HuH-7 (cell line): ENCODE data around the gene PIWIL4.
"Not testable (repeated sequence)": the region's sequence is repeated elsewhere in the genome, so short reads cannot be mapped to it uniquely, and the experiment has no call there.

Experiments used
- DNase-seq: peaks from one replicate; pipeline ENCODE4 v3.0.0; 2011; ENCODE audit warnings: low spot score

The PIWIL4 gene

GRCh38 chr11:94585399-94585798, 18.2 kb downstream of the PIWIL4 start:
- no peak for DNase-seq

DNA sequence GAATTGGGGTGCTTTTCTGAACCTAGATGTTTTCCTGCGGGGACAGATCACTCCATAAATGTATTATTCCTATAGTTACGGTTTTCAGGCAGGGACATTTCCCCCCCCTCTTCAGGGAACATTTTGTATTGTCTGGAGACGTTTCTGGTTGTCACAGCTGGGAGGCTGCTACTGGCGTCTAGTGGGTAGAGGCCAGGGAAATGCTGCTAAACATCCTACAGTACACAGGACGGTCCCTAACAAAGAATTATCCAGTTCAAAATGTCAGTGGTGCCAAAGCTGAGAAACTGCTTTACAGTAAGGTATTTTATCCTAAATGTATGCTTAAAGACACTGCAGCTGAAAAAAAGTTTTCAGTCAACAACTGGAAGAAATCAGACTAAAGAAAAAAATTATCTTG, 19.4 kb downstream of the PIWIL4 start:
- DNase-seq = no peak

DNA sequence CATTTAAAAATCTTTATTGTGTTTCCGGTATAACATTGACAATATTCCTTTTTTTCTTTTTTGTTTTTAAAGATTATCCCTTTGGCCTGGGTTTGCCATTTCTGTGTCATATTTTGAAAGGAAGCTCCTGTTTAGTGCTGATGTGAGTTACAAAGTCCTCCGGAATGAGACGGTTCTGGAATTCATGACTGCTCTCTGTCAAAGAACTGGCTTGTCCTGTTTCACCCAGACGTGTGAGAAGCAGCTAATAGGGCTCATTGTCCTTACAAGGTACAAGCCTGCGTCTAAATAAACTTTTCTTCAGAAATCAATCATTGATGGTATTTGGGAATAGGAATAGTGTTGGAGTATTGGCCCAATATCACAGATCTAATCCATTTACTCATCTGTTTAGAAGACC, 19.8 kb downstream of the PIWIL4 start:
- no peak for DNase-seq

GRCh38 chr11:94588366-94588942, 21.3 kb downstream of the PIWIL4 start:
- no peak for DNase-seq

DNA sequence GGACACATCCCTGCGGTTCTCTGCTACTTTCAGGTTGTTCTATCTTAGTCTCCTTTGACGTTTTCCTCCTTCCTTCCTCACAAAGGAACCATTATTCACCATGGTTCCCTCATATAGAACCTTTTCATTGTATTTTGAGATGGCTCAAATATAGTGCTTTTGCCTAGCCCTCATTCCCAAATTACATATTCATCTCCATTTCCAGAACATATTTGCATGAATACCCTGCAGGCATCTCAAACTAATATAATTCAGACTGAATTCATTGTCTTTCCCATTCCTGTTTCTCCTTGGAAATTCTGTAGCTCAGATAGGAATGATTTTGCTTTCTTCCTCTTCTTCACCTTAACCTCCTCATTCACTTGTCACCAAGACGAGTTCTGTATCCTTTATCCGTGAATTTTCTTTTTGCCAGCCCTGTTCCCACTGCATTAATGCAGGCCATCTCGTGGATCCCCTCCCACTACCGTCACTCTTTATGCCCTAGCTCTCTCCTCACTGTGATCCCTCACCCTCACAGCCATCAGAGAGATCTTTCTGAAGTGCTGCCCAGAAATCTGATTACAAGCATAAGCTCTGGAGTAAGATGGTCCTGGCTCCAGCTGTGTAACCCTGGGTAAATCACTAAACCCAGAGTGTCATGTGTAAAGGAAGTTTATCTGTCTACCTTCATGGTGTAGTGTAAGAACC, 23.3 kb downstream of the PIWIL4 start:
- no peak for DNase-seq

DNA sequence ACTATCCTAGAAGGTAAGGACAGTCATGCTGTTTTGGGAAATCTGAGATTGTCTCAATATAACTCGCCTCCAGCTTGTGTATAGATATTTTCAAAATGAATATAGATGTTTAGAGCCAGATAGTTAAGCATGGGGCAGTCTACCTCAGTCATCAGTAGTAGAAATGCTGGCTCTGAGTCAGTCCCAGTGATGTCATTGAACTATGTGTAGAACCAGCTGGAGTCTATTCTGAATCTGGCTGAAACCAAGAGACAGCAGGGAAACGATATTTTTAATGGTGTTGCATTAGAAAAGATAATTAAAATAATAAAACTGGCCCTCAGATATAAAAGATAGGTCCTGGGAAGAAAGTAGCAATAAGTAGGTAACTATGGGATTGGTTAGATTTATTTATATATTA, 25.9 kb downstream of the PIWIL4 start:
- DNase-seq = no peak

DNA sequence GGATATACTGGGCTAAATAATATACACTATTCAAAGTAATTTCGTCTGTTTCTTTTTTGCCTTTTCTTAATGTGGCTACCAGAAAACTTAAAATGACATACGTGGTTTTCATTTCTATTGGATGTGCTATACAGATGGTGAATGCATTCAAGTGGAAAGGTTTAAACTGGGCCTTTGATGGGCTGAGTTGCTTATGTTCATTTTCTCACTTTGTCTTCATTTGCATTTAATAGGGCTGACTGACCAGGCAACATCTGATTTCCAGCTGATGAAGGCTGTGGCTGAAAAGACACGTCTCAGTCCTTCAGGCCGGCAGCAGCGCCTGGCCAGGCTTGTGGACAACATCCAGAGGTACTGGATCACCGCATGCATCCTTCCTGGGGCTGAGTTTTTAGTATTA, 27.9 kb downstream of the PIWIL4 start:
- no peak for DNase-seq

DNA sequence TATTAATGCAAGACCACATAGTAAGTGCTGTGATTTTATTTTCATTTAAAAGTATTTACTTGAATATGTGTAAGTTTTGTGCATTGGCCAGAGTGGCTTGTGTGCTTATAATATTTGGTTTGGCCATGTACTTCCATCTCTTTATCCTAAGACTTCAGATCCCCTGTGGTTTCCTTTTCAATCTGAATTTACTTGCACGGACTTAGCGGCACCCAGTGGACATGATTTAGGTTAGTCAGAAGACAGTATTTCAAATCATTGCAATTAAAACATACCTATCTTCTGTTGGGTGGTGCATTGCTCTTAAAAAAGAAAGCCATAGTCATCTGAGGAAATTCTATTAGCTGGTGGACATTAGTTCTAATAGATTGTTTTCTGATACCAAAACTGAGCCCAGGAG, 30.7 kb downstream of the PIWIL4 start:
- no peak for DNase-seq

- DNase-seq = no peak
Observed at GRCh38 chr11:94599510-94599909, 32.3 kb downstream of the PIWIL4 start.

GRCh38 chr11:94602430-94603372, 35.5 kb downstream of the PIWIL4 start:
- DNase-seq = peak; percentile 7

GRCh38 chr11:94603587-94603986, 36.4 kb downstream of the PIWIL4 start:
- DNase-seq = no peak

DNA sequence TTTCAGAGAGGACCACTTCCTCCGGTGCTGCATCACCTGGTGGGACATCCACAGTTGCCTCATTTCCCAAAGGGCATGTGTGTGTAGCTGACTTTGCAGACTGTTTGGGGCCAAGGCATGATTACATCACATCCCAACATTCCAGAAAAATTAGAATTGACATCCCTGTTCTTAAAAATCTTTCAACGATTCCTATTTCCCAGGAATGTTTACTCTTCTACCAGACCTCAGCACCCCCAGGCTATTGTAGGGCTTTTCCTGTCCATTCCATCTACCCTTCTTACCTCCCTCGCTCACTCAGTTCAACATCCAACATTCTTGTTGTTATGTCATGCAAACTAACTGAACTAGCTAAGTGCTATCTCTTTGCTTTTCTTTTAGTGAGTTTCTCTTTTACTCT, 37.3 kb downstream of the PIWIL4 start:
- DNase-seq = no peak

- DNase-seq = no peak
Observed at GRCh38 chr11:94613120-94613519, 46.0 kb downstream of the PIWIL4 start.

DNA sequence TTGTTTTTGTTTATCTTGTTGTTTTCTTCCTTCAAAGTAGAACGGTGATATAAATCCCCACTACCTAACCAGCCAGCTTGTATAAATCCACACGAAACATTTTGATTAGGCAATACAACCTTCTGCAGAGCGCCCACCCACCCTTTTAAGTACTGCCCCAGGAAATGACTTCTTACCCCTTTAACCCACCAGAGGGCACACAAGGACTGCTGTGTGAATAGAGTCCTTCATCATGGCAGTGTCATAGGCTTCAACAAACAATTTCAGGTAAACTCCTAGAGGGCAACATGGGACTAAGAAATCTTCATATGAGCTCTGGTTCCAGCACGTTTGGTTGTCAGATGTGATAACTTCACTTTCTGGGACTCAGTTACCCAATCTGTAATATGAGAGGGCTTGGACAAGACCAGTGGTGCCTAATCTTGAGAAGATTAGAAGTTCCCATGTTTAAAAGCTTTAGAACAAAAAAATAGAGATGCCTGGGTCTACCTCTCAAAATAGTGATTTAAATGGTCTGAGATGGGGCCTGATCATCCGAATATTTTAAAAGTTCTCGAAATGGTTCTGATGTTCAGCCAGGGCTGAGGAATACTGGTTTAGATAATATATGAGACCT, 56.1 kb downstream of the PIWIL4 start:
- peak; percentile 42 for DNase-seq

- not testable (repeated sequence) for DNase-seq
Observed at GRCh38 chr11:94625422-94625821, 58.3 kb downstream of the PIWIL4 start.

- not testable (repeated sequence) for DNase-seq
Observed at GRCh38 chr11:94627003-94627560, 59.9 kb downstream of the PIWIL4 start.

- no peak for DNase-seq
Observed at GRCh38 chr11:94629741-94630140, 62.6 kb downstream of the PIWIL4 start.

- DNase-seq = no peak
Observed at GRCh38 chr11:94630221-94630620, 63.1 kb downstream of the PIWIL4 start.

GRCh38 chr11:94632356-94632755, 65.2 kb downstream of the PIWIL4 start:
- DNase-seq = no peak

DNA sequence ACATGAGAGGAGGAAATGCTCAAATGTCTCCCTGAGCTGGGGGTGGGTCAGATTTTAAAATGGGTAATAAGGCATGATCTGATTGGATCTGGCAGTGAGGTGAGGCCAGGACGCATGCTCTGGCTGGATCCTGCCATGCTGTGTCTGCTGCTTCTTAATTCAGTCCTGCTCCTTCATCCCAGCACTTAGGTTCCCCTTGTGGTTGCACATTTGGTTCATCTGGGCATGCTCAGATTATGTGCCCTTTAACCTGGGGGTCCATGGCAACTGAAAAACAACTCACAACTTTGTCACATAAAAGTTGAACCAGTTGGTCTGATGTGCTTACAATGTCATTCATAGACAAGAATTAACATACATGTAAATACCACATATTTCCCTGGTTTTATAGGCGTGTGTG, 67.9 kb downstream of the PIWIL4 start:
- no peak for DNase-seq

DNA sequence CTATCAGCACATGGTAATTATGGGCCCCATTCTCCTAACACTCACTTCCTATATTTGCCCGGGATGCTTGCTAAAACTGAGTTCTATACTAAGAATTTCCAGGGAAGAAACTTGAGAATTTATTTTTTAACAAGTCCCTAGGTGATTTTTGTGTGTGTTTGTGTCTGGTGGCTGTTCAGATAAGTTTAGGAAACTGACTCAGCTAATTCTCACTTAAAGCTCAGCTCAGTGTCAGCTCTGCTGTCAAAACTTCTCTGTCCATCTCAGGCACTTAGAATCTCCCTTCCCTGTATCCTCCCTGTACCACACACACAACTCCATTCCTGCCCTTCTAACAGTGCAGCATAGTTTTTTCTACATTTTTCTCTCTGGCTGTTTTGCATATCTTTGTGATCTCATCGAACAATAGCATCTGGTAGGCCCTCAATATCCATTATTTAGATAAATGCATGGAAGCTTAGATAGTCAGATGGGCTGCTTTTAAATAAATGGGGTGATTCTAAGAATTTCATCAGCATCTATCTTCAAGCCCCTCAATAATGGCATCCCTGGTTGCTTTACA, 69.3 kb downstream of the PIWIL4 start:
- DNase-seq = no peak
